ENCODE data around the gene S100A13. TPM values are rescaled to one million over a fixed set of nuclear protein-coding genes. Genes with fewer than 3 reads are reported as not detected.

Gene S100A13
- total RNA-seq, 2 experiments from 2014 or later, result 5.1 to 6.9 TPM

DNA sequence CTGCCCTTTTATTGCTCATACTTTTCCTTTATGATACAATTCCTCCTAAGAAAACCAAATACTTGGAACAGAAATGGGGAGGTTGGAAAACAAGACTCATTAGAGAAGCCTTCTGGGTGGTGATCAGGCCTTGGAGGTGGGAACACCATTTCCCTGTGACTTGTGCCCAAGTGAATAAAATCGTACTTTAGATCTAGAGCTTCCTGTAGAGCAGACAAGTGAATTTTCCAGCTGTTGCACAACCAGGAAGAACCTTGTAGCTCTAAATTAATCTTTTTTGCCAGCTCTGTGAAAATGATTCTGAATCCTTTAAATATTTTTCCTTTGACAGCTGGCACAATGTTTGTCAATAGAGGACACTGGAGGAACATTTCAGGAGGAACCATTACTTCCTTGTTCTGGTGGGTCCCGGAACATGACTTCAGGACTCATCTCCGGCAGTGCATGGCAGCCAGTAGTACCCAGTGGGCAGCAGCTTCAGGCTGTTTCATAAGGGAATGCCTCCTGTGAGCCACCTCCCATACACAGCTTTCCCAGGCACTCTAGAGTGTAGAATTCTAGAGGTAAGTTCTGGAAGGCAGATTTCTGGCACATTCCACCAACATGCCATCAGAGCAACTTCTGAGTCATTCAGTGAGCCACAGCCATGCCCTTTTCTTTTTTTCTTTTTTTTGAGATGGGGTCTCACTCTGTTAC is 25.6 kb upstream of the S100A13 start:
- POLR2A ChIA-PET, result interaction anchor here (1.9 kb wide), 1 partner anchor 18 kb away, joined by 6 read pairs; the partner anchor contains the start of gene CHTOP
- CTCF ChIA-PET, result interaction anchor here (1.2 kb wide), 1 partner anchor 22 kb away, joined by 3 read pairs; no protein-coding TSS in a partner anchor

- ChIA-PET CTCF (interaction anchor here (1.2 kb wide), 1 partner anchor 23 kb away, joined by 3 read pairs; no protein-coding TSS in a partner anchor), POLR2A (interaction anchor here (1.9 kb wide), 1 partner anchor 17 kb away, joined by 6 read pairs; the partner anchor contains the start of gene CHTOP)
These were observed 24.5 kb upstream of the S100A13 start for GRCh38 chr1:153651771-153652170.

DNA sequence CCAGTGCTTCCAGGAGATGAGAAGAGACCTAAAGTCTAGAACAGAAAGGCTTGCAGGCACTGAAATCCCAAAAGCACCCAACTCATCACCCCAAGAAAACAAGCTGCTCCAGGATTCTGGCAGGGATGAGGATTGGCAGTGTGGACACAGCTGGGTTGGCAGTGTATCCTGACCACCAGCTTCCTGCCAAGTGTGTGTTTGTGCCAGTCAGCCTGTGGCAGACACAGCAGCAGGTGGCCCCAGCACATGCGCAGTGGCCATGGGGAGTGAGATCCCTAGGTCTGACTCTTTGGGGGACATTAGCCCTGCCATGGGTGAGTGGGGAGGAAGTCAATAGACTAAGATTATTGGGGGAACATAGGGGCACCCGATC is 22.5 kb upstream of the S100A13 start:
- ChIA-PET CTCF (interaction anchor here (0.8 kb wide), 1 partner anchor 15 kb away, joined by 3 read pairs; no protein-coding TSS in a partner anchor), POLR2A (interaction anchor here (0.8 kb wide), 1 partner anchor 9 kb away, joined by 3 read pairs; the partner anchor contains the start of gene SNAPIN)

- POLR2A ChIA-PET, result interaction anchor here (0.8 to 2.6 kb wide), 3 partner anchors 10 to 14 kb away, joined by 3 to 10 read pairs (median 4); partner anchors contain the start of genes CHTOP and SNAPIN
- CTCF ChIA-PET, result interaction anchor here (0.8 to 0.9 kb wide), 2 partner anchors 14 to 138 kb away, joined by 3 read pairs; no protein-coding TSS in a partner anchor
These were observed 22.0 kb upstream of the S100A13 start for GRCh38 chr1:153649137-153649862.

GRCh38 chr1:153648000-153648643 is 20.8 kb upstream of the S100A13 start:
- POLR2A ChIA-PET, result interaction anchor here (0.6 to 2.6 kb wide), 4 partner anchors 9 to 142 kb away, joined by 3 to 10 read pairs (median 4); partner anchors contain the start of gene CHTOP
- CTCF ChIA-PET, result interaction anchor here (0.6 to 1.2 kb wide), 3 partner anchors 14 to 137 kb away, joined by 3 to 5 read pairs (median 3); partner anchors contain the start of gene CHTOP

- CTCF ChIA-PET, result interaction anchor here (1.2 kb wide), 1 partner anchor 13 kb away, joined by 5 read pairs; the partner anchor contains the start of gene CHTOP
- POLR2A ChIA-PET, result interaction anchor here (0.6 to 2.6 kb wide), 2 partner anchors 13 to 141 kb away, joined by 4 to 10 read pairs; partner anchors contain the start of gene CHTOP
These were observed 20.0 kb upstream of the S100A13 start for GRCh38 chr1:153647346-153647714.

DNA sequence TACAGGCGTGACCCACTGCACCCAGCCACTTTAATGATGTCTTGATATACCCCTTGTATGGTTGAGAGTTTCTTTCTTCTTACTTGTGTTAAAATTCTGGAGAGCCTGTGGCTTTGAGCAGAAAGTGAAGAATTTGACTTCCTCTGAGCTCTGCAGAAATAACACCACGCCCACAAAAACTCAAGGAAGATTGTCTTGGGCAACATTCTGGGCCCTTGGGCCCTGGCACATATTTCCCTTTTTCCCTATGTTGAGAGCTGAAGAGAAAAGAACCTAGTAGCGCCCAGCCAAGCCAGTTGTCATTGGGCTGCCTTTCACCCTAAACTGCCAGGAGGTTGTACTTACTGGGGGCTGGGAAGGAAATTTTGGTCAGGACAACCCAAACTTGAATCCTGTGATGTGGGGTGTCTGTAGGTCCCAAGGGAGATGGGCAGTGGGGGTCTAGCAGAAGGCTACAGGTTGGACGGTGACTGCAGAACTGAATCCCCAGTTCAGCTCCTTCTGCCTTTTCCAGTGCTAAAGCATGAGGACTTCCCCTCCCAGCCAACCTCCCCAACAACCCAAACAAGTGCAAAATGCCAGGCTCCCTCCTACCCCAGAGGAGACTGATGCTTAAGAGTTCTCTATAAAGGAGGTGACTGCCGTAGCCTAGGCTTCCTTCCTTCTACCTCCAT is 19.5 kb upstream of the S100A13 start:
- POLR2A ChIA-PET, result interaction anchor here (2.6 kb wide), 1 partner anchor 12 kb away, joined by 10 read pairs; the partner anchor contains the start of gene CHTOP
- CTCF ChIA-PET, result no interaction called here

DNA sequence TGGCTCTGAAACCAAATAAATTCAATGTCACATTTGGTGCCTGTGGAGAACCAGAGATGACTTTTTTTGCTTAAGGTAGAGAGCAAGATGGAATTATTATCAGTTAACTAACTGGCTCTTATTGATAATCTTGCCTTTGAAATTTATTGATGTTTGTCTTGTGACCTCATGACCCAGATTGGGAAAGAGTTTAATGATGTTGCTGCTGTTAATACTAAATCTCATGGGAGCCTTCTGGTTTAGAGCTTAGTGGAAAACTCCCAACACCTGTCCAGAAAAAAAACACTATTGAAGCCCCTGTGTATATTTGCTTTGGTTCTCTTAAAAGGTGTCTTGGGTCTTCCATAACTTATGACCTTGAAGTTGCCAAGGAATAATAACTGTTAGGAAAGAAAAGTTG is 16.5 kb upstream of the S100A13 start:
- ChIA-PET POLR2A (no interaction called here), CTCF (interaction anchor here (1.0 to 3.0 kb wide), 3 partner anchors 9 to 142 kb away, joined by 3 to 11 read pairs (median 3); partner anchors contain the start of gene CHTOP)

DNA sequence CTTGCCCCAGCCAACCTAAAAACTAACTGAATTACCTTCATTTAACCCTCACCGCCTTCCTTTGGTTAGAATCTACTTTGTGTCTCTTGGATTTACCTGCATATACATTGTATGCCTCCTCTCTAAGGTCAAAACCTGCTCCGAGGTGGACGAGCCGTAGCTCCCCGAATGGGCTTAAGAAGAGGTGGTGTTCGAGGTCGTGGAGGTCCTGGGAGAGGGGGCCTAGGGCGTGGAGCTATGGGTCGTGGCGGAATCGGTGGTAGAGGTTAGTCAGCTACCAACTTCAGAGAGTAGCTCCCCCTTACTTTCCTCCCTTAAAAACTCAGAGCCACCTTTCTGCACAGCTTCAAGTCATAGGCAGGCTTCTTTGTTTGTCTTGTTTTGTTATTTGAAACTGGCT is 15.8 kb upstream of the S100A13 start:
- ChIA-PET POLR2A (no interaction called here), CTCF (interaction anchor here (1.1 to 3.0 kb wide), 2 partner anchors 9 to 135 kb away, joined by 3 to 11 read pairs; partner anchors contain the start of gene CHTOP)

- CTCF ChIA-PET, result interaction anchor here (1.1 kb wide), 1 partner anchor 134 kb away, joined by 3 read pairs; no protein-coding TSS in a partner anchor
- POLR2A ChIA-PET, result no interaction called here
These were observed 14.9 kb upstream of the S100A13 start for GRCh38 chr1:153642161-153642560.

DNA sequence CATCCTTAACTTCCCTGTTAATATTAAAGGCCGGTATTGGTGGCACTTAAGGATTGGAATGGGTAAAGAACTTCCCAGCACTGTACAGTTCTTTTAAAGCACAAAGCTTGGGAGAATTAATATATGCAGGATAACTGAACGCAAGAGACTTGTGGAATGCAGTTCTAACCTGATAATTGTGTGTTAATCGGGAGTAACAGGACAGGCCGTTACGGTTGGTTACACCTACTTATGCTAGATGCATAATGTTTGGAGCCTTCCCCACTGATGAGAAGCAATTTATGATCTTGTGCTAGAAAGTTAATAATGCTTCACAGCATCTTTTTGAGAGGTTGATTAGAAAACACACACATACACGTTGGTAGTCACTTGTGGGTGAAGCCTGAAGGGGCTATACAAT is 13.6 kb upstream of the S100A13 start:
- CTCF ChIA-PET, result no interaction called here
- POLR2A ChIA-PET, result interaction anchor here (0.6 kb wide), 1 partner anchor 31 kb away, joined by 4 read pairs; no protein-coding TSS in a partner anchor

DNA sequence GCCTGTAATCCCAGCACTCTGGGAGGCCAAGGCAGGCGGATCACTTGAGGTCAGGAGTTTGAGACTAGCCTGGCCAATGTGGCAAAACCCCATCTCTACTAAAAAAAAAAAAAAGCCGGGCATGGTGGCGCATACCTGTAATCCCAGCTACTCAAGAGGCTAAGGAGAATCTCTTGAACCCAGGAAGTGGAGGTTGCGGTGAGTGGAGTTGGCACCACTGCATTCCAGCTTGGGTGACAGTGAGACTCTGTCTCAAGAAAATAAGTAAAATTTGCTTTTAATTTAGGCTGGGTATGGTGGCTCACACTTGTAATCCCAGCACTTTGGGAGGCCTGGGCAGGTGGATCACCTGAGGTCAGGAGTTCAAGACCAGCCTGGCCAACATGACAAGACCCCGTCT is 12.9 kb upstream of the S100A13 start:
- ChIA-PET POLR2A (interaction anchor here (0.6 to 0.7 kb wide), 2 partner anchors 77 to 306 kb away, joined by 3 to 8 read pairs; partner anchors contain the start of gene DENND4B), CTCF (interaction anchor here (0.6 to 1.2 kb wide), 3 partner anchors 43 to 129 kb away, joined by 3 read pairs; no protein-coding TSS in a partner anchor)

- ChIA-PET CTCF (interaction anchor here (0.7 to 1.9 kb wide), 3 partner anchors 24 to 128 kb away, joined by 3 to 6 read pairs (median 3); no protein-coding TSS in a partner anchor), POLR2A (interaction anchor here (0.8 to 1.3 kb wide), 2 partner anchors 9 to 29 kb away, joined by 3 to 4 read pairs; no protein-coding TSS in a partner anchor)
These were observed 12.0 kb upstream of the S100A13 start for GRCh38 chr1:153639280-153639679.

DNA sequence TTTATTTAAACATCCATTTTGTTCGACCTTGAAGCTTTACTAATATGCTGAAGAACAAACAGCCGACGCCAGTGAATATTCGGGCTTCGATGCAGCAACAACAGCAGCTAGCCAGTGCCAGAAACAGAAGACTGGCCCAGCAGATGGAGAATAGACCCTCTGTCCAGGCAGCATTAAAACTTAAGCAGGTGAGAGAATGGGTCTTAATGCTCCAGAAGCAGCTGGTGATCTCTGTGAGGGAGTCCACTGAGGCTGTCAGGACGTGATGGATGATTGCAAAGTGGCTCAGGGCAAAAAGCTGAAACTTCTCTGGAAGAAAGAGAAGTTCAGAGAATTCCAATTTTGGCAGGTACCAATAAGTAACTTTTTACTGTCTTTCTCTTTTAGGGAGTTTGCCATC is 11.0 kb upstream of the S100A13 start:
- CTCF ChIA-PET, result interaction anchor here (1.9 kb wide), 1 partner anchor 34 kb away, joined by 6 read pairs; no protein-coding TSS in a partner anchor
- POLR2A ChIA-PET, result no interaction called here

DNA sequence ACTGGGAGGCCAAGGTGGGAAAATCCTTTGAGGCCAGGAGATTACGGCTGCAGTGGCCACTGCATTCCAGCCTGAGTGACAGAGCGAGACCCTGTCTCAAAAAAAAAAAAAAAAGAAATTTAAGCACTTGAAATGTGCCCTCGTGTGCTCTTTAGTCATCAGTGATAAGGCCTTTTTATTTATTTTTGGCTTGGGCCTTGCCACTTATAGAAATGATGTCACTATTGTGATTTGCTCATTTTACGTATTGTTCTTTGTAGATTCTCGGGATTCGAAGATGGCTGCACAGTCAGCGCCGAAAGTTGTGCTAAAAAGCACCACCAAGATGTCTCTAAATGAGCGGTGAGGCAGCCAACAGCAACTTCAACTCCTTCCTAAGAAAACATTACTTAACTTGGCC is 9.0 kb upstream of the S100A13 start:
- CTCF ChIA-PET, result interaction anchor here (0.7 to 2.7 kb wide), 5 partner anchors 70 to 200 kb away, joined by 3 to 8 read pairs (median 4); no protein-coding TSS in a partner anchor

DNA sequence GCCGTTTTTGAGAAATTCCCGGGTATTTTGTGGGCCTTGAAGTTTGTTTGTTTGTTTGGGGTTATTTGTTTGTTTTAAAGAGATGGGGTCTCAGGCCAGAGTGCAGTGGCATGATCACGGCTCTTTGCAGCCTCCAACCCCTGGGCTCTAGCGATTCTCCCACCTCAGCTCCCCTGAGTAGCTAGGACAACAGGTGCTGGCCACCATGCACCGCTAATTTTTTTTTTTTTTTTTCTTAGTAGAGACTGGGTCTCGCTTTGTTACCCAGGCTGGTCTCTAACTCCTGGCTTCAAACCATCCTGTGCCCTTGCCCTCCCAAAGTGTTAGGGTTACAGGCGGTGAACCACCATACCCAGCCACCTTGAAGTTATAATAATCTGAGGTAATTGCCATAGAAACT is 8.6 kb upstream of the S100A13 start:
- POLR2A ChIA-PET, result interaction anchor here (0.8 to 2.7 kb wide), 7 partner anchors 12 to 104 kb away, joined by 3 to 20 read pairs (median 10); partner anchors contain the start of gene S100A4
- CTCF ChIA-PET, result interaction anchor here (0.7 to 2.7 kb wide), 8 partner anchors 9 to 200 kb away, joined by 3 to 15 read pairs (median 6); no protein-coding TSS in a partner anchor

More for the DNA sequence above, 9.0 kb upstream of the S100A13 start:
- POLR2A ChIA-PET, result no interaction called here

All from activated CD8-positive, alpha-beta memory T cell treated with anti-CD3 and anti-CD28 coated beads for 36 hours (primary cell).